A549 treated with RU486 at 1 μM for 4 hours (cell line): ENCODE results near the gene CDPF1. TPM values are rescaled to one million over a fixed set of nuclear protein-coding genes. Genes with fewer than 3 reads are reported as not detected.

Source experiments
- total RNA-seq: library from RNA; stranded (reverse); fragments of 200-300 nt; extraction: Qiagen RNA extraction; gene quantifications from 5 replicates; pipeline ENCODE4 v1.2.3, GENCODE V29; 2022; ENCODE audit warnings: low read depth

The CDPF1 gene
- total RNA-seq, result 6.7 to 11.8 TPM (median 9.8 TPM) in 5 replicates

GRCh38 chr22:46250035-46250782, at the start of gene CDPF1:
Gene CDPF1 (minus strand): TSS chr22:46250293. CDS start chr22:46248284, 2,009 bp downstream.

GRCh38 chr22:46296257-46297150, 46.4 kb upstream of the CDPF1 start, which contains the start of gene GTSE1:
Gene GTSE1 (plus strand): TSS chr22:46296870. CDS start chr22:46297401, 531 bp downstream.

GRCh38 chr22:46267431-46268279, 17.6 kb upstream of the CDPF1 start, which contains the start of gene TTC38:
Gene TTC38 (plus strand): TSS chr22:46268008. CDS start chr22:46268040, 32 bp downstream.

GRCh38 chr22:46263216-46263590, 13.1 kb upstream of the CDPF1 start, which contains the start of gene PKDREJ:
Gene PKDREJ (minus strand): TSS chr22:46263343. CDS start chr22:46263322, 21 bp downstream.

Other genes starting within 250 kb of the CDPF1 start
- gene PPARA, start 99.8 kb downstream of the CDPF1 start, total RNA-seq, result 1.0 to 1.8 TPM (median 1.4 TPM) in 5 replicates
- gene PKDREJ, start 13.1 kb upstream of the CDPF1 start, total RNA-seq, result not detected in 5 replicates
- gene TTC38, start 17.7 kb upstream of the CDPF1 start, total RNA-seq, result 10.5 to 17.5 TPM (median 11.3 TPM) in 5 replicates
- gene GTSE1, start 46.6 kb upstream of the CDPF1 start, total RNA-seq, result 27.2 to 35.2 TPM (median 30.8 TPM) in 5 replicates
- gene TRMU, start 85.4 kb upstream of the CDPF1 start, total RNA-seq, result 36.4 to 43.0 TPM (median 38.8 TPM) in 5 replicates